Stimulated activated CD4-positive, alpha-beta T cell treated with anti-CD3 and anti-CD28 coated beads, Interleukin-15, amount 100 ng/mL, for 24 hours (primary cell): ENCODE measurements around the gene APPBP2.
"Not testable (repeated sequence)": the region's sequence is repeated elsewhere in the genome, so short reads cannot be mapped to it uniquely, and the experiment has no call there.

ENCODE experiments used
- DNase-seq: peaks from one replicate; pipeline ENCODE4 v3.0.0-alpha.2; 2020

The APPBP2 gene

DNA sequence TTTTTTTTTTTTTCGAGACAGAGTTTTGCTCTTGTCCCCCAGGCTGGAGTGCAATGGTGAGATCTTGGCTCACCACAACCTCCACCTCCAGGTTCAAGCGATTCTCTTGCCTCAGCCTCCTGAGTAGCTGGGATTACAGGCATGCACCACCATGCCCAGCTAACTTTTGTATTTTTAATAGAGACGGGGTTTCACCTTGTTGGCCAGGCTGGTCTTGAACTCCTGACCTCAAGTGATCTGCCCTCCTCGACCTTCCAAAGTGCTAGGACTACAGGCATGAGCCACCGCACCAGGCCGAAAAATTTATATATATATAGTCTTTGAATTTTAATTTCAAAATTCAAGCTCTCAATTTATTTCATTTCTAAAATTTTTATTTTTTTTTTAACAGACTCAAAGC lies 97.6 kb downstream of the APPBP2 start:
- DNase-seq = not testable (repeated sequence)

DNA sequence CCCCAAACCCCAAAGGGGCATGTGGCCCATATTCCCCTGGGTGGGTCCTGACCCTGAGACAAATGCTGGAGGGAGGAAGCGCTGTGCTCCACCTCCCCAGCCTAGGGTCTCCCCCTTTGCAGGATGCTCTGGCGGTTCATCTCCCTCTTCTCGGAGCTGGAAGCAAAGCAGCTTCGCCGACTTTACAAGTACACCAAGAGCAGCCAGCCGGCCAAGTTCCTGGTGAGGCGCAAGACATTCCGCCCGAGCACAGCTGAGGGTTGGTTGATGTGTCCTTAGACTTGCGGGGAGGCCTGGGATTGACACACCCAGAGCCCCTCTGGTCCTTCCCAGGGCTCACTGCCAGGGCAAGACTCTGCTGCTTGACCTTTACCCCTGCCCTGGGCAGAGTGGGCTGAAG lies 99.4 kb downstream of the APPBP2 start:
- DNase-seq = no peak

DNA sequence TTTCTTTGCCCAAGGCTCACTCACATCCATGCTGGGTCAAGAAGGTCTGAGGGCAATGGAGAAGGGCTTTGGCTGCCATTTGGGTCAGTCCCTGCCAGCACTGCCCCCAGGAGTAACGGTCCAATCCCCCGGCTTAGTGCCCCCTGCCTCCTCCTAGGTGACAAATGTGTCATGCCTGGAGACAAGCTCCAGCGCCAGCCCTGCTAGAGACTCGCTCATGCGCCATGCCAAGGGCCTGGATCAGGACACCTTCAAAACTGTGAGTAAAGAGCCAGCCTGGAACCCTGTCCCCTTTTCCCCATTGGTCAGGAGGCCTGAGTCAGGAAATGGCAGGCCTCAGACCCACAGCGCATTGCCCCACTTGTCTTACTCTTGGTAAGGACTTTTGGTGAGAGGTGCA lies 100.4 kb downstream of the APPBP2 start:
- DNase-seq = no peak

DNA sequence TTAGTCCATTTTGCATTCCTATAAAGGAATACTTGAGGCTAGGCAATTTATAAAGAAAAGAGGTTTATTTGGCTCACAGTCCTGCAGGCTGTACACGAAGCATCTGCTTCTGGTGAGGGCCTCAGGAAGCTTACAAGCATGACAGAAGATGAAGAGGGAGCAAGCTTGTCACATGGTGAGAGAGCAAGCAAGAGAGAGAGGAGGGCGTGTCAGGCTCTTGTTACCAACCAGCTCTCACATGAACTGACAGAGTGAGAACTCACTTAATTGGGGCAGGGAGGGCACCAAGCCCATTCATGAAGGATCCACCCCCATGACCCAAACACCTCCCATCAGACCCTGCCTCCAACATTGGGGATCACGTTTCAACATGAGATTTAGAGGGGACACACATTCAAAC lies 102.2 kb downstream of the APPBP2 start:
- DNase-seq = no peak

DNA sequence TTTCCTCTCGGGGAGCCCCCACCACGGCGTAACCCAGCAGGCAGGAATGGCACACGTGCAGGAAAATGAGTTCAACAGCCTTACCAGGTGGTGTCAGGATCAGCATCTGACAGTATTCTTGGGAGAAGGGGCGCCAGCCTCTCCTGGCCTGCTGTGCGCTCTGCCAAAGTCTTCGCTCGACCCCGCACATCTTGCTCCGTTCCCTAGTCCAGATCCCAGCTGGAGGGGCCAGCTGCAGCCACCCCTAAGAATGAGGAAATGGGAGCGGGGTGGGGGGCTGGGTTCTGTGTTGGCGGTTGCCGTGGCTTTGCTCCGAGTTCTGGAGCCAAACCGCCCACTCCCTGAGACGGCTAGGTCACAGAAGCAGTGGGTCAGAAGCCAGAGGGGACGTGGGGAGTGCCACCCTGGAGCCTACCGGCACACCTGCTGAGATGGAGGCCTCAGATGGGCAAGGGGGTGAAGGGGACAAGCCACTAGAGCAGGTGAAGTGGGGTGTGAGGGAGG lies 103.8 kb downstream of the APPBP2 start, which contains the start of gene CHCT1:
TSS of gene CHCT1 (plus strand) at position 328 of the 504 bp plus-strand sequence. CDS start at position 432, 104 bp downstream.
- no peak for DNase-seq

DNA sequence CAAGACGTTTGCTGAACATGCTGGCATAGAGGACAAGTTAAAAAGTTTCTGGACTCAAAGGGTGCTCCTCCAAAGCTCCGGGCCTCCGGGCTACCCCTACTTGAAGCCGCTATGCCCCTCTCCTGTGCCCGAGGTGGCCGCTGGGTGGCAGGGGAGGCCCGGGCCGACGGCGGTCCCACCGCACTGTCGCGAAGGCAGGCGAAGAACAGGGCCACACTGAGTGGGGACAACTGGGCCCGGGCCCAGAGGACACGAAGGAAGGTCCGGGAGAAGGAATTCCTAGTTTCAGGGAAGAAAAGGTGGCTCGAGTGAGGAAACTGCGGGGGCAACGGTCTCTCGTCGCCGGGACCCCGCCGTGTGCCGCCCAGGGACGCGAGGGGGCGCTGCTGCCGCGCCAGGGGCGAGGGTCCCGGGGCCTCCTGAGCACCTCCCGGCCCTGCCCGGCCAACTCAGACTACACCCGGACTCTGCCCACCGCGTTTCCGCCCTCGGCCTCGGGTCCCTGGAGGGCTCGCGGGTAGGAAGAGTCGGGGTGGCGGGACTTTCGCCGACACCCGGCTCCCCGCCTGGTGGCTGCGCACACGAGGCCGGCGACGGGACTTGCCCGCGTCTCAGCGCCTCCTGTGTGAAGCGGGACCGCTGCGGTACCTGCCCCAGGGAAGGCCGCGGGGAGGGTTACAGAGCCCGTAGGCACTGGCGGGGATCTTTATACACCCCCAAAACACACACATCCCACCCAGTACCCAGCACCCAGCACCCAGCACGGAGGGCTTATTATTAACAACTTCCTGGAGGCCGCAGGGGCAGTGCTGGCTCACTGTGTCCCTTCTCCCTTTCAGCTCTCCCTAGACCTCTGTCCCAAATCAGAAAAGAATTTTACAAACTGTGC lies 104.5 kb downstream of the APPBP2 start:
- DNase-seq = peak; percentile 86

DNA sequence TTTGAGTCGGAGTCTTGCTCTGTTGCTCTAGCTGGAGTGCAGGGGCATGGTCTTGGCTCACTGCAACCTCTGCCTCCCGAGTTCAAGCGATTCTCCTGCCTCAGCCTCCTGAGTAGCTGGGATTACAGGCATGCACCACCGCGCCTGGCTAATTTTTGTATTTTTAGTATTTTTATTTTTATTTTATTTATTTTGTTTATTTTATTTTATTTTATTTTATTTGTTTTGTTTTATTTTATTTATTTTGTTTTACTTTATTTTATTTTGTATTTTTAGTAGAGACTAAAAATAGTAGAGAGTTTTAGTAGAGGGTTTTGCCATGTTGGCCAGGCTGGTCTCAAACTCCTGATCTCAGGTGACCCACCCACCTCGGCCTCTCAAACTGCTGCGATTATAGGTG lies 106.2 kb downstream of the APPBP2 start:
- DNase-seq = not testable (repeated sequence)

DNA sequence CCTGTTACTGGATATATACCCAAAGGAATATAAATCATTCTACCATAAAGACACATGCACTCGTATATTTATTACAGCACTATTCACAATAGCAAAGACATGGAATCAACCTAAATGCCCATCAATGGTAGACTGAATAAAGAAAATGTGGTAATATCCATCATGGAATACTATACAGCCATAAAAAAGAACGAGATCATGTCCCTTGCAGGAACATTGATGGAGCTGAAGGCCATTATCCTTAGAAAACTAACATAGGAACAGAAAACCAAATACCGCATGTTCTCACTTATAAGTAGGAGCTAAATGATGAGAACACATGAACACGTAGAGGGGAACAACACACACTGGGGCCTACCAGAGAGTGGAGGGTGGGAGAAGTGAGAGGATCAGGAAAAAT lies 107.0 kb downstream of the APPBP2 start:
- DNase-seq = not testable (repeated sequence)

DNA sequence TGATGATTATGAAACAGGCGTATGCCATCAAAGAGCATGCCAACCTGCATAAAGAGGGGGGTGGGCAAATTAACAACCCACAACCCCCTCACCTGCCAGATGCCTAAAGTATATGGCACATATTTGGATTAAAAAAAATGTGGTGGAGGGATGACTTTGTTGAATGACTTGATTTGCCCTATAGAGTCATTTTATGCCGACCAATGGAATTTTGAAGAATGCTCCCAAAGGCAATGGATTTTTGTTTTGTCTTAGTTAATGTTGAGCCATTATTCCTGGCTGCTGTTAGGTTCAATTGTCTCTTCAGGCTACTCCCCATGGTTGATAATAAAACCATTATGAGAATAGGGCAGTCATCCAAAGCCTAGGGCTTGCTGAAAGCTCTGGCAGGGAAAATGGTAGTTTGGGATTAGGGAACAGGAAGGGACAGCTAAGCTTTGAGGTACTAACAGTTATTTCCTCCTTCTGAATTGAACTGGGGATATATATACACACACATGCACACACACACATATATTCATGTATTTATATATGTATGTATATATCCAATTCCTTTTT lies 109.6 kb downstream of the APPBP2 start:
- DNase-seq = no peak

DNA sequence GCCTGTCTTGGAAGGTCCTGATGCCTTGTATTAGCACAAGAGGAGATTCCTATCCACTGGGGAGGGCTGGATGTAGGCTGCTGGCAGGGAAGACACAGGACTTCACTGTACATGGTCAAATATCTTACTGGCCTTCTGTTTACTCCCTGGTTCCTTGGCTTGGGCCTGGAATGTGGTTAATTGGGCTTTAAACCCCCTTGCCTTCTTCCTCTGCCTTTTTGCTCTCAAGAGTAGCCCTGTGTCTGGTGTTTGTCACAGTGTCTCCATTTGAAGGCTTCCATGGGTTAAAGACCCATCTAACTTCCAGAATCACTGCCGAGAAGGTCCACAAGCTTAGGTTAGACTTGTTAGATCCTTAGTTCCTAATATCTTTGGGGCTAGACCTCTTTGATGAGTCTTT lies 110.9 kb downstream of the APPBP2 start:
- DNase-seq = no peak

DNA sequence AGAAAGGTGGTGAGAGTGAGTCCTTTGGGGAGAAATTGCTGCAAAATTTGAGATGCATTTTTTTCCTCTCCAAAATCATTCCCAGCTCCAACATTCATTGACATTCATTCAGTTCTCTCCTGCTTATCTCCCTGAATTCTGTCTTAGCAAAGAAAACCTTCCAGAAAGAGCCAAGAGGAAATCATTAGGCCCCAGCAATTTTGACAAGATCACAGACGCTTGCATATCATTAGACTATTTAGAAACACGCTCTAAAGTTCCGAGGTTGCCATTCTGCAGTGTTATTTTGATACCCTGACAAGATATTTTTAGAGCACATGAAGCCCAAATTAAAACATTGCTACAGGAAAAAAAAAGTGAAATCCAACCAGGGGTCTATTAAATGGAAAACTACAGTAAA lies 113.3 kb downstream of the APPBP2 start:
- DNase-seq = no peak

DNA sequence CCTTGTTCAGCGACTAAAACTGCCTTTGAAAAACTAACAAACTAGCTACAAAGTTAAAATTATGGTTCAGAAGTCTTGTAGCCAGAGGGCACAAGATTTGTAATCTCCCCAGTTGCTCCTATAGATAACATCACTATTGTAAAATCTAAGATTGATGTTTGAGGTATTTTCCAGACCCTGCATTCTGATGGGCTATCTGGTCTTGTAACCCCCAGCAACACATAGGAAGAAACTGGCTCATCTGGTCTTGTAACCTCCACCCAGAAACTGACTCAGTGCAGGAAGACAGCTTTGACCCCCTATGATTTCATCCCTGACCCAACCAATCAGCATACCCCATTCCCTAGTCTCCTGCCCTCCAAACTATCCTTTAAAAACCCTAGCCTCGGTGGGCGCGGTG lies 116.0 kb downstream of the APPBP2 start:
- no peak for DNase-seq

DNA sequence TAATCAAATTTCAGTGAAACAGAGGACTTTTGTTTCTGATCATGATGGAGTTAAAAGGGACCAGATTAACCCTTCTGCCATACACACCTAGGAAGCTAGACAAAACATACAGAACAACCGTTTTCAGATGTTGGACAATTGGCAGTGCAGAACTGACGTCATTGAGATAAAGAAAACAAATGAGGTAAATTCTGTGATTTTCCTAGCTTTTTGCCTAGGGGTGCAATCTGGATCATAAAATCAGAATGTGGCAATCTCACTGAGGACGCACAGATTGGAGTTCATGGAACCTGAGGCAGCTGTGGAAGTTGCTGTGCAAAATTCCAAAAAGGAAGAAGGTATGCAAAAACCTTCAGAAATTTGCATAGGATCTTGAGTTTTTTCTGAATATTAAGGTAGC lies 119.2 kb downstream of the APPBP2 start:
- no peak for DNase-seq

DNA sequence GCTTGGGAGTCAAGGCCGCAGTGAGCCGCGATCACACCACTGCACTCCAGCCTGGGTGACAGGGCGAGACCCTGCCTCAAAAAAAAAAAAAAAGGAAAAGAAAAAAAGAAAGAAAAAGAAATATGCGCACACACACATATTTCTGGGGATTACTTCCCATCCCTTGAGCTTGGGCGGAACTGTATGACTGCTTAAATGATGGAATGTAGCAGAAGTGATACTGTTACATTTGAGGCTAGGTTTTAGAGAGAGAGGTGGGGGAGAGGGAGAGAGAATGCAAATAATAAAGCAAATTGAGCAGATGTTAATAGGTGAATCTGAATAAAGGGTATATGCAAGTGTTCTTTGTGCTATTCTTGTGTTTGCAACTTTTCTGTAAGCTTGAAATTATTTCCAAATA lies 122.1 kb downstream of the APPBP2 start:
- no peak for DNase-seq

DNA sequence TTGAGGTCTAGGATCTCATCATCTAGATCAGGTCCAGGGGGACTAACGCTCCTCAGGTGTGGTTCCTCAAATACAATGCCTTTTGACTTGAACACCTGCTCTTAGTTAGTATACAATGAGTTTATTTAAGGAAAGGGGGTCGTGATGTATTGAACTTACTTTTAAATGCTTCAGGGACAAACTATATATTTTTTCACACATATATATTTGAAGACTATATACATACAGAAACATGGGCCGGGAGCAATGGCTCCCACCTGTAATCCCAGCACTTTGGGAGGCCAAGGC lies 122.6 kb downstream of the APPBP2 start:
- no peak for DNase-seq

DNA sequence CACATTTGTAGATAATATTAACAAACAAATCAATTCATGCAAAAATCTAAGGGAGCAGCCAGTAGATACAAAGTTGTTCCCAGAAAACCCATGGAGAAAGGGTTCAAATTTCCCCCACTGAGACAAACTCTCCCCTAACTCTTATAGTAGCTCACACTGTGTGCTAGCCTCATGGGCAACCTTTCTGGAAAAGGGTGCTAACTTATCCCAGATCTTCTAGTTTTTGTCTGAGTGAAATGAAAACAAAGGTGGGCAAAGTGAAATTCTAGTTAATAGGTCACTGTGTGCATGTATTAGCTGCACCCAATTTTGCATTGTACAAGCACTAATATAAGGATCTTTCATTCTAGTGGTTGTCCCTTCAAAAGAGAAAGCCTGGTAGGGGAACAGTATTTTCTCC lies 124.2 kb downstream of the APPBP2 start:
- DNase-seq = no peak

DNA sequence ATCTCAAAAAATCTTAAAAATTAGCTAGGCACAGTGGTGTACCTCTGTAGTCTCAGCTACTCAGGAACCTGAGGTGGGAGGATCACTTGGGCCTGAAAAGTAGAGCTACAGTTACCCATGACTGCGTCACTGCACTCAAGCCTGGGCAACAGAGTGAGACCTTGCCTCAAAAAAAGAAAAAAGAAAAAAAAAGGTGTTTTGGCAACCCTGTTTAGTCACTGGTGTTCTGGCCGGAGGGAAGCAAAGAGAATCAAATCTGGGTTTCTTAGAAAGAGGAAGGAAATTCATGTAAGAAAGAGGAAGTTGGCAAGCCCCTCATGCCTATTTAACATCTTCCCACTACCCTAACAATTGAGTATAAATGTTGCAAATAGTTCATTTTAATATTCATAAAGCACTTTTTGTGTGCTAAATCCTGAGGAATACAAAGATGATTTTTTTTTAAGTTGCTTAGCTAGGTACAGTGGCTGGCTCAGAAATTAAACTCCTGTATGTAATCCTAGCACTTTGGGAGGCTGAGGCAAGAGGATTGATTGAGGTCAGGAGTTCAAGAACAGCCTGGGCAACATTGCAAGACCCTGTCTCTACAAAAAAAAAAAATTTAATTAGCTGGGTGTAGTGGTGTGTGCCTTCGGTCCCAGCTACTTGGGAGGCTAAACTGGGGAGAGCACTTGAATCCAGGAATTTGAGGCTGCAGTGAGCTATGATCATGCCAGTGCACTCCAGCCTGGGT lies 127.6 kb downstream of the APPBP2 start:
- DNase-seq = no peak

DNA sequence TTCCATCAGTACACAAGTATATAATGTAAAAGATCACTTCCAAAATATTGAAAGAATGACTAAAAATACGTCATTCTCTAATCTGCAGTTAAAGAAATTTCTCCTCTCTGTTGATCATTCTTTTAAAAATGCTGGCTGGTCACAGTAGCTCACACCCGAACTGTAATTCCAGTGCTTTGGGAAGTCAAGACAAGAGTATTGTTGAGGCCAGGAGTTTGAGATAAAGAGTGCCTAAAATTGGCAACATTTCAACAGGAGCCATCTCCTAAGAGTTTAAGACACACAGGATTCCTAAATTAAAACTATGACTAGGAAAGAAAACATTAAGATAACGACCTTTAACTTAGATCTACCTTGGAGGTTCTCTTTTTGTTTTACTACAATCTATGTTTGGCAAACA lies 129.6 kb downstream of the APPBP2 start:
- no peak for DNase-seq

DNA sequence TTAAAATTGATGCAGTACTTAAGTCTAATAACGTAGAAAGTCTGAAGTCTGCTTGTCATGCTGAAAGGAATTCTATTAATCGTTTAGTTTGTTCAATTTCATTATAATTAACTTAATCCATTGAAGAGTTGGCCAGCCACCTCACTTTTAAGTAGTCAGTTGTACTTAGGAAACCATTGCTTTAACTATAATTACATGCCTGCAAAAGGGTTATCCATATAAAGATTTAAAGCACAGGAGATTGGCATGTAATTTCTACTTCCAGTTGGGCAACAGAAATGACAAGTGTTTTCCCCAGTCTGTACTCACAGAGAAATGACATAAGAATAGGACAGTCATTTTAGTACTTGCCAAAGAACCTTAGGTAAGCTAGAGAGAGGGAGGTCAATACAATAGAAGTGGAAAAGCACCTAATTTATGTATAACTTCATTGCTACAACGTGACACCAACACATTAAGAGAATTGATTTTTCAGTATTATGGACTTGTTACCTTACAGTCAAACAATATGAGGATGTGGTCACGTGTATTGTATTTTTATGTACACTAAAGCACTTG lies 130.5 kb downstream of the APPBP2 start:
- DNase-seq = no peak

DNA sequence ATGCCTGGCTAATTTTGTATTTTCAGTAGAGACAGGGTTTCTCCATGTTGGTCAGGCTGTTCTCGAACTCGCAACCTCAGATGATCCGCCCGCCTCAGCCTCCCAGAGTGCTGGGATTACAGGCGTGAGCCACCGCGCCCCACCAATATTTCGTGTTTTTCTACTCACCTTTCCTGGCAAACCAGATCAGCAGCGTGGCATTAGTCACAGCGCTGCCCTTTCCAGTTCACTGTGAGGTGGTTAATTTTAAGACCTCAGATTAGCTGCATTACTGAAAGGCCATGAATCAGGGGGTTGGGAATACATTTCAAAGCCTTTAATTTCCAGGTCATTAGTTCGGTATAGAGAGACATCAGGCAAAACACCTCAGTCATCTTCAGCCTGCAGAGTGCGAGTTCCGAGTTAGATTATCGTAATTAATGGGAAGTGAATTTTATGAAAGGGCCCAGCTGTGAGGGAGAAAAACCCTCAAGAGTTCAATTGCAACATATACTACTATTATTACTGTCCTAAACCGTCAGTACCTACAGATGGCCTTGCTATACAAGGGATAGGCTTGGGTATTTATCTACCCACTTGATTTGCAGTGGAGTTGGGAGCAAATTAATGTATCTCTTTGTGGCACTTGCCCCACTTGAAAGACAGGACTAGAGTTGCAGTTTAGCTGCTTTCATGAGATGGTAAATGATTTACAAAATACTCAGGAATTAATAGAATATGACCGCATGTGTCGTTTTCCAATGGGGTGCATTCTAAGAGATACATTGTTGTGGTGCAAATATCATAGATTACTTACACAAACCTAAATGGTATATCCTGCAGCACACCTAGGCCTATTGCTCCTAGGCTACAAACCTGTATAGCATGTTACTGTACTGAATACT lies 132.0 kb downstream of the APPBP2 start:
- DNase-seq = no peak
